ENCODE data around the gene PARD3. TPM values are rescaled to one million over a fixed set of nuclear protein-coding genes. Genes with fewer than 3 reads are reported as not detected.

The PARD3 gene
- total and polyA plus RNA-seq, 10 of the 15 experiments (the other 5 are each of a cell fraction or from before 2014, with no cell fraction given), result 2.6 to 43.1 (median 13.9) TPM

GRCh38 chr10:34345383-34345782, 469.7 kb downstream of the PARD3 start (continued):
- TF ChIP-seq HSF1 (IDR thresholded peaks at IDR 0.05; ENCODE audit: low read depth, low read length) (no peak), PRDM15 (CRISPR knock-in tag; IDR thresholded peaks at IDR 0.05) (no peak), ZSCAN29 (IDR thresholded peaks at IDR 0.05) (no peak), SP1 (IDR thresholded peaks at IDR 0.05; ENCODE audit: low read depth, low read length) (no peak), RB1 (IDR thresholded peaks at IDR 0.05; ENCODE audit: borderline replicate concordance) (no peak)

GRCh38 chr10:34343764-34344163, 471.3 kb downstream of the PARD3 start:
- Histone ChIP-seq H3K27ac (ENCODE audit: control insufficient read depth, insufficient read depth) (no peak overlapping the region), H4K20me1 (ENCODE audit: control insufficient read depth, insufficient read depth) (no peaks in the 10 kb centered on the region), H3K36me3 (ENCODE audit: control insufficient read depth in 2 of 2, insufficient read depth in 2 of 2, low read length in 1 of 2) (no peaks in the 10 kb centered on the region), H3K4me2 (ENCODE audit: control insufficient read depth, insufficient read depth) (no peak overlapping the region), H2AFZ (ENCODE audit: control insufficient read depth, low read depth, low read length) (no peak overlapping the region), H3K4me3 (no peak overlapping the region), H3K79me2 (ENCODE audit: control insufficient read depth, insufficient read depth, low read length) (no peaks in the 10 kb centered on the region), H3K4me1 (ENCODE audit: control insufficient read depth, insufficient read depth, low read length) (no peaks in the 10 kb centered on the region), H3K9me3 (replicated peaks; ENCODE audit: control insufficient read depth, insufficient read depth, low read length) (no peaks in the 10 kb centered on the region), H3K9ac (ENCODE audit: control insufficient read depth, insufficient read depth, low read length) (no peak overlapping the region), H3K27me3 (replicated peaks in 1 of 2; ENCODE audit: control insufficient read depth in 2 of 2, insufficient read depth in 2 of 2, low read length in 1 of 2) (no peaks in the 10 kb centered on the region)
- 59% methylated on average over 1 of the region's 1 CpG for WGBS (ENCODE audit: insufficient coverage, insufficient replicate concordance, low lambda C conversion rate, missing lambda C conversion rate)
- FAIRE-seq, result no peak
- ChIA-PET CTCF (interaction anchor here (1.1 kb wide), 1 partner anchor 28 kb away, joined by 4 read pairs; no protein-coding TSS in a partner anchor), SMC1A (ENCODE audit: uncharacterized antibody, unreplicated experiment) (interaction anchor here (0.5 to 1.6 kb wide), 6 partner anchors 13 to 295 kb away, joined by 3 to 4 read pairs (median 3); no protein-coding TSS in a partner anchor), RAD21 (ENCODE audit: unreplicated experiment) (interaction anchor here (0.7 kb wide), 2 partner anchors 194 to 249 kb away, joined by 3 read pairs; no protein-coding TSS in a partner anchor), POLR2A (interaction anchor here (0.7 kb wide), 2 partner anchors 284 to 1032 kb away, joined by 3 to 7 read pairs; no protein-coding TSS in a partner anchor)
- DNase-seq (ENCODE audit: low read depth, low spot score), result no peak
- ATAC-seq, result no peak
- no TSS peak for BruUV-seq (replicated peaks)
- in situ Hi-C loops (cut with MboI), result no loop called here
- intact Hi-C loops (cut with micrococcal nuclease; ENCODE audit: unreplicated experiment), result no loop called here
- TF ChIP-seq GABPA (IDR thresholded peaks at IDR 0.05; ENCODE audit: low read depth), result no peak
- TF ChIP-seq SIN3A (IDR thresholded peaks at IDR 0.05; ENCODE audit: low read depth, low read length), result no peak
- no peak for TF ChIP-seq TCF3 (IDR thresholded peaks at IDR 0.05; ENCODE audit: borderline replicate concordance, insufficient read depth, low read depth, low read length)
- no peak for TF ChIP-seq E4F1 (IDR thresholded peaks at IDR 0.05; ENCODE audit: borderline replicate concordance, partially characterized antibody)
- TF ChIP-seq USF2 (IDR thresholded peaks at IDR 0.05; ENCODE audit: borderline replicate concordance, low read depth, low read length), result no peak
- no peak for TF ChIP-seq CREM (IDR thresholded peaks at IDR 0.05; ENCODE audit: low read depth)
- TF ChIP-seq ESRRA (IDR thresholded peaks at IDR 0.05; ENCODE audit: low read length), result no peak
- no peak for TF ChIP-seq YY1 (IDR thresholded peaks at IDR 0.05; ENCODE audit: low read depth, low read length)
- TF ChIP-seq HDAC6 (IDR thresholded peaks at IDR 0.05; ENCODE audit: unreplicated experiment), result no peak
- no peak for TF ChIP-seq ETV6 (conservative IDR thresholded peaks at IDR 0.05 in 1 of 2, IDR thresholded peaks at IDR 0.05 in 1 of 2; ENCODE audit: borderline replicate concordance in 1 of 2, low read depth in 1 of 2)

All from GM12878 (cell line).